GM23248 (cell line): Measurements from ENCODE around the gene BCL2L13. TPM values are rescaled to one million over a fixed set of nuclear protein-coding genes. Genes with fewer than 3 reads are reported as not detected.
A peak's percentile ranks its signal among the peaks of the same experiment; 100 is the strongest.

Source experiments
- DNase-seq: peaks from one replicate; pipeline ENCODE4 v3.0.0-alpha.2; 2015
- H2AFZ ChIP-seq: fragments of 200-600 bp; sonication (generic); 2 replicates; pipeline ENCODE4 v1.6.1; 2016; ENCODE audit warnings: antibody characterized with exemption
- H3F3A ChIP-seq: fragments of 200-600 bp; sonication (generic); 2 replicates; pipeline ENCODE4 v1.6.1; 2016; ENCODE audit warnings: mild to moderate bottlenecking, antibody characterized with exemption, mixed run types; ENCODE audit not compliant: insufficient read depth
- H3K27ac ChIP-seq: fragments of 200-600 bp; sonication (generic); 2 replicates; pipeline ENCODE4 v1.5.1; 2016; ENCODE audit warnings: mild to moderate bottlenecking
- H3K27me3 ChIP-seq: fragments of 200-600 bp; sonication (generic); replicated peaks from 2 replicates; pipeline ENCODE4 v1.6.1; 2016; ENCODE audit warnings: mild to moderate bottlenecking; ENCODE audit not compliant: insufficient read depth
- H3K36me3 ChIP-seq: fragments of 200-600 bp; sonication (generic); 2 replicates; pipeline ENCODE4 v1.6.1; 2016; ENCODE audit warnings: low read depth, mild to moderate bottlenecking
- H3K4me1 ChIP-seq: fragments of 200-600 bp; sonication (generic); 2 replicates; pipeline ENCODE4 v1.6.1; 2016; ENCODE audit warnings: mild to moderate bottlenecking; ENCODE audit not compliant: insufficient read depth
- H3K4me2 ChIP-seq: fragments of 200-600 bp; sonication (generic); one replicate; pipeline ENCODE4 v1.6.1; 2016; ENCODE audit warnings: mild to moderate bottlenecking; ENCODE audit not compliant: unreplicated experiment
- H3K4me3 ChIP-seq: fragments of 200-600 bp; sonication (generic); 2 replicates; pipeline ENCODE4 v1.5.1; 2016; ENCODE audit warnings: mild to moderate bottlenecking
- H3K79me2 ChIP-seq: fragments of 200-600 bp; sonication (generic); 2 replicates; pipeline ENCODE4 v1.6.1; 2016; ENCODE audit warnings: mild to moderate bottlenecking; ENCODE audit not compliant: insufficient read depth
- H3K9ac ChIP-seq: fragments of 200-600 bp; sonication (generic); 2 replicates; pipeline ENCODE4 v1.6.1; 2016; ENCODE audit warnings: mild to moderate bottlenecking
- H3K9me2 ChIP-seq: fragments of 200-600 bp; sonication (generic); 2 replicates; pipeline ENCODE4 v1.6.1; 2016; ENCODE audit warnings: mixed run types, mild to moderate bottlenecking, moderate library complexity; ENCODE audit not compliant: insufficient read depth
- H3K9me3 ChIP-seq: fragments of 200-600 bp; sonication (generic); one replicate; pipeline ENCODE4 v1.6.1; 2017; ENCODE audit warnings: low read depth
- H4K20me1 ChIP-seq: fragments of 200-600 bp; sonication (generic); 2 replicates; pipeline ENCODE4 v1.6.0; 2016; ENCODE audit not compliant: insufficient read depth
- EZH2 ChIP-seq: fragments of 200-600 bp; sonication (generic); IDR thresholded peaks from 2 replicates; pipeline ENCODE4 v1.6.1; 2018; ENCODE audit warnings: antibody characterized with exemption, mild to moderate bottlenecking; ENCODE audit not compliant: insufficient read depth, poor library complexity, severe bottlenecking
- EZH2phosphoT487 ChIP-seq: fragments of 200-600 bp; sonication (generic); IDR thresholded peaks from 2 replicates; pipeline ENCODE4 v1.6.1; 2018; ENCODE audit warnings: antibody characterized with exemption, moderate library complexity, mild to moderate bottlenecking, low read depth; ENCODE audit not compliant: insufficient read depth
- WGBS, 2 experiments: methylation state at CpG; one replicate each; pipeline ENCODE4 v1.1.6; 2015 to 2017; ENCODE audit warnings: low lambda C conversion rate in 2 of 2, low coverage in 1 of 2; ENCODE audit errors: missing lambda C conversion rate in 2 of 2; 5-methylcytosine and 5-hydroxymethylcytosine counted together
- in situ Hi-C: fragments of 300-500 bp; cut with MboI; formaldehyde crosslinking; loops from 2 replicates; pipeline ENCODE4 v1.15.0; 2020
- polyA plus RNA-seq: library from polyadenylated mRNA; unstranded; fragments of >200 nt; fragmentation: Nextera tagmentation; extraction: Ambion mirVana; gene quantifications from 2 replicates; pipeline ENCODE4 v1.2.1, GENCODE V29; 2016
- total RNA-seq: library from RNA; depleted of rRNA; stranded (reverse); fragments of >200 nt; shearing (Covaris generic); gene quantifications from 2 replicates; pipeline ENCODE4 v1.2.3, GENCODE V29; 2014

Gene BCL2L13
- total and polyA plus RNA-seq, 2 experiments from 2014 or later = 44.9 to 71.9 TPM

- Histone ChIP-seq H3K27ac (no peak overlapping the region), H3K9me2 (no peaks in the 10 kb centered on the region), H2AFZ (no peak overlapping the region), H3K79me2 (peaks cover 88% of the 10 kb centered on the region), H4K20me1 (no peaks in the 10 kb centered on the region; the same call in 1 of the 2 replicates), H3K36me3 (peaks cover 20% of the 10 kb centered on the region), H3F3A (0 out of 2 replicates have a peak, but pooled peaks cover 5% of the 10 kb centered on the region), H3K4me3 (no peak overlapping the region), H3K27me3 (no peaks in the 10 kb centered on the region), H3K9ac (no peak overlapping the region), H3K9me3 (no peaks in the 10 kb centered on the region), H3K4me1 (no peaks in the 10 kb centered on the region), H3K4me2 (no peak overlapping the region)
- peak; percentile 19 for DNase-seq
- in situ Hi-C loops = no loop called here
- no peak for TF ChIP-seq EZH2phosphoT487
- no peak for TF ChIP-seq EZH2
- WGBS, 2 experiments = 63 to 64% methylated on average over 5 of the region's 5 CpGs
Observed at GRCh38 chr22:17606496-17606895, 32.1 kb upstream of the BCL2L13 start.

- Histone ChIP-seq H3K9ac (no peak overlapping the region), H3K79me2 (peaks cover 80% of the 10 kb centered on the region), H3K9me2 (no peaks in the 10 kb centered on the region), H3K27ac (no peak overlapping the region), H3K4me2 (no peak overlapping the region), H3F3A (0 out of 2 replicates have a peak, but pooled peaks cover 5% of the 10 kb centered on the region), H3K27me3 (no peaks in the 10 kb centered on the region), H3K9me3 (no peaks in the 10 kb centered on the region), H4K20me1 (no peaks in the 10 kb centered on the region; the same call in 1 of the 2 replicates), H2AFZ (no peak overlapping the region), H3K4me3 (no peak overlapping the region), H3K36me3 (peaks cover 32% of the 10 kb centered on the region), H3K4me1 (no peaks in the 10 kb centered on the region)
- no peak for TF ChIP-seq EZH2phosphoT487
- TF ChIP-seq EZH2 = no peak
- 89% methylated on average over 4 of the region's 4 CpGs for WGBS, 2 experiments
- in situ Hi-C loops = no loop called here
- no peak for DNase-seq
Observed at GRCh38 chr22:17607891-17608521, 30.6 kb upstream of the BCL2L13 start.

GRCh38 chr22:17612057-17612456 lies 26.5 kb upstream of the BCL2L13 start:
- H3K4me1 ChIP-seq = no peaks in the 10 kb centered on the region
- H3K36me3 ChIP-seq = peaks cover 38% of the 10 kb centered on the region
- H3K4me3 ChIP-seq = no peak overlapping the region
- no peak overlapping the region for H3K4me2 ChIP-seq
- 59 to 65% methylated on average over 3 of the region's 3 CpGs for WGBS, 2 experiments
- H2AFZ ChIP-seq = no peak overlapping the region
- H3K9ac ChIP-seq = no peak overlapping the region
- H3K27ac ChIP-seq = no peak overlapping the region
- H3K9me2 ChIP-seq = no peaks in the 10 kb centered on the region
- TF ChIP-seq EZH2 (no peak), EZH2phosphoT487 (no peak)
- DNase-seq = peak; percentile 43
- H3K79me2 ChIP-seq = peaks cover 70% of the 10 kb centered on the region
- no peaks in the 10 kb centered on the region for H3K9me3 ChIP-seq
- in situ Hi-C loops = no loop called here
- no peaks in the 10 kb centered on the region for H3K27me3 ChIP-seq
- no peaks in the 10 kb centered on the region for H4K20me1 ChIP-seq
- H3F3A ChIP-seq = 0 out of 2 replicates have a peak, but pooled peaks cover 5% of the 10 kb centered on the region

GRCh38 chr22:17613280-17613679 lies 25.3 kb upstream of the BCL2L13 start:
- Histone ChIP-seq H3K9ac (no peak overlapping the region), H3K4me1 (no peaks in the 10 kb centered on the region), H2AFZ (no peak overlapping the region), H3K9me2 (no peaks in the 10 kb centered on the region), H3K9me3 (no peaks in the 10 kb centered on the region), H3K27me3 (no peaks in the 10 kb centered on the region), H4K20me1 (no peaks in the 10 kb centered on the region), H3K79me2 (peaks cover 68% of the 10 kb centered on the region), H3K4me3 (no peak overlapping the region), H3K36me3 (peaks cover 45% of the 10 kb centered on the region), H3K27ac (no peak overlapping the region), H3K4me2 (no peak overlapping the region), H3F3A (no peaks in the 10 kb centered on the region)
- TF ChIP-seq EZH2 (no peak), EZH2phosphoT487 (no peak)
- 92 to 96% methylated on average over 7 of the region's 7 CpGs for WGBS, 2 experiments
- DNase-seq = no peak
- in situ Hi-C loops = no loop called here
